Measurements from ENCODE around the gene TOM1L2.
"Not testable (repeated sequence)": the region's sequence is repeated elsewhere in the genome, so short reads cannot be mapped to it uniquely, and the experiment has no call there.

The TOM1L2 gene

GRCh38 chr17:17813055-17813724 is 159.0 kb downstream of the TOM1L2 start:
- Histone ChIP-seq H3K4me3 (ENCODE audit: low read length) (no peak overlapping the region), H2AFZ (ENCODE audit: low read depth, low read length) (no peak overlapping the region), H3K4me1 (ENCODE audit: insufficient read depth, low read length) (peaks cover 16% of the 10 kb centered on the region), H3K27me3 (ENCODE audit: insufficient read depth, low read length) (no peaks in the 10 kb centered on the region), H3K9me3 (ENCODE audit: low read length) (no peaks in the 10 kb centered on the region), H3K36me3 (ENCODE audit: insufficient read depth, low read length) (peaks cover 23% of the 10 kb centered on the region)

GRCh38 chr17:17812211-17813054 is 159.8 kb downstream of the TOM1L2 start:
- Histone ChIP-seq H3K36me3 (ENCODE audit: insufficient read depth, low read length) (peaks cover 27% of the 10 kb centered on the region), H3K4me1 (ENCODE audit: insufficient read depth, low read length) (peaks cover 16% of the 10 kb centered on the region), H3K9me3 (ENCODE audit: low read length) (no peaks in the 10 kb centered on the region)

GRCh38 chr17:17811381-17812210 is 160.6 kb downstream of the TOM1L2 start:
- Histone ChIP-seq H3K36me3 (ENCODE audit: insufficient read depth, low read length) (peaks cover 30% of the 10 kb centered on the region), H3K27me3 (ENCODE audit: insufficient read depth, low read length) (no peaks in the 10 kb centered on the region), H3K9me3 (ENCODE audit: low read length) (no peaks in the 10 kb centered on the region), H3K4me1 (ENCODE audit: insufficient read depth, low read length) (peaks cover 16% of the 10 kb centered on the region), H3K4me3 (ENCODE audit: low read length) (no peak overlapping the region), H2AFZ (ENCODE audit: low read depth, low read length) (no peak overlapping the region)

More at GRCh38 chr17:17812211-17813054, 159.8 kb downstream of the TOM1L2 start:
- H3K27me3 ChIP-seq (ENCODE audit: insufficient read depth, low read length), result no peaks in the 10 kb centered on the region
- H2AFZ ChIP-seq (ENCODE audit: low read depth, low read length), result no peak overlapping the region
- H3K4me3 ChIP-seq (ENCODE audit: low read length), result no peak overlapping the region

- Histone ChIP-seq H3K27me3 (ENCODE audit: insufficient read depth, low read length) (no peaks in the 10 kb centered on the region), H2AFZ (ENCODE audit: low read depth, low read length) (no peak overlapping the region), H3K9me3 (ENCODE audit: low read length) (no peaks in the 10 kb centered on the region), H3K36me3 (ENCODE audit: insufficient read depth, low read length) (peaks cover 37% of the 10 kb centered on the region), H3K4me1 (ENCODE audit: insufficient read depth, low read length) (peaks cover 16% of the 10 kb centered on the region), H3K4me3 (ENCODE audit: low read length) (no peak overlapping the region)
Observed at GRCh38 chr17:17810895-17811248, 161.3 kb downstream of the TOM1L2 start.

GRCh38 chr17:17810084-17810894 is 161.9 kb downstream of the TOM1L2 start:
- no peaks in the 10 kb centered on the region for H3K9me3 ChIP-seq (ENCODE audit: low read length)
- no peak overlapping the region for H2AFZ ChIP-seq (ENCODE audit: low read depth, low read length)
- H3K4me1 ChIP-seq (ENCODE audit: insufficient read depth, low read length), result peaks cover 16% of the 10 kb centered on the region
- H3K36me3 ChIP-seq (ENCODE audit: insufficient read depth, low read length), result peaks cover 43% of the 10 kb centered on the region
- H3K27me3 ChIP-seq (ENCODE audit: insufficient read depth, low read length), result no peaks in the 10 kb centered on the region
- H3K4me3 ChIP-seq (ENCODE audit: low read length), result no peak overlapping the region

- H3K4me3 ChIP-seq (ENCODE audit: low read length), result no peak overlapping the region
- H3K36me3 ChIP-seq (ENCODE audit: insufficient read depth, low read length), result peaks cover 46% of the 10 kb centered on the region
- H3K9me3 ChIP-seq (ENCODE audit: low read length), result no peaks in the 10 kb centered on the region
- no peaks in the 10 kb centered on the region for H3K27me3 ChIP-seq (ENCODE audit: insufficient read depth, low read length)
- H3K4me1 ChIP-seq (ENCODE audit: insufficient read depth, low read length), result peaks cover 16% of the 10 kb centered on the region
- H2AFZ ChIP-seq (ENCODE audit: low read depth, low read length), result no peak overlapping the region
Observed at GRCh38 chr17:17809531-17810083, 162.6 kb downstream of the TOM1L2 start.

- Histone ChIP-seq H3K4me1 (ENCODE audit: insufficient read depth, low read length) (peaks cover 16% of the 10 kb centered on the region), H3K36me3 (ENCODE audit: insufficient read depth, low read length) (peaks cover 53% of the 10 kb centered on the region), H3K27me3 (ENCODE audit: insufficient read depth, low read length) (no peaks in the 10 kb centered on the region), H3K4me3 (ENCODE audit: low read length) (no peak overlapping the region), H2AFZ (ENCODE audit: low read depth, low read length) (no peak overlapping the region), H3K9me3 (ENCODE audit: low read length) (no peaks in the 10 kb centered on the region)
Observed at GRCh38 chr17:17808706-17809432, 163.3 kb downstream of the TOM1L2 start.

GRCh38 chr17:17808200-17808599 is 164.0 kb downstream of the TOM1L2 start:
- Histone ChIP-seq H3K36me3 (ENCODE audit: insufficient read depth, low read length) (peaks cover 60% of the 10 kb centered on the region), H3K4me1 (ENCODE audit: insufficient read depth, low read length) (peaks cover 16% of the 10 kb centered on the region)
- H2AFZ ChIP-seq (ENCODE audit: low read depth, low read length); H3K4me3 ChIP-seq (ENCODE audit: low read length); H3K27me3 ChIP-seq (ENCODE audit: insufficient read depth, low read length); H3K9me3 ChIP-seq (ENCODE audit: low read length): not testable (repeated sequence)

GRCh38 chr17:17807440-17807839 is 164.8 kb downstream of the TOM1L2 start:
- Histone ChIP-seq H3K4me1 (ENCODE audit: insufficient read depth, low read length) (peaks cover 16% of the 10 kb centered on the region), H3K9me3 (ENCODE audit: low read length) (no peaks in the 10 kb centered on the region), H2AFZ (ENCODE audit: low read depth, low read length) (no peak overlapping the region), H3K4me3 (ENCODE audit: low read length) (no peak overlapping the region), H3K36me3 (ENCODE audit: insufficient read depth, low read length) (peaks cover 58% of the 10 kb centered on the region), H3K27me3 (ENCODE audit: insufficient read depth, low read length) (no peaks in the 10 kb centered on the region)

GRCh38 chr17:17806611-17807274 is 165.5 kb downstream of the TOM1L2 start:
- no peaks in the 10 kb centered on the region for H3K9me3 ChIP-seq (ENCODE audit: low read length)
- no peak overlapping the region for H2AFZ ChIP-seq (ENCODE audit: low read depth, low read length)
- peaks cover 10% of the 10 kb centered on the region for H3K4me1 ChIP-seq (ENCODE audit: insufficient read depth, low read length)
- H3K27me3 ChIP-seq (ENCODE audit: insufficient read depth, low read length), result no peaks in the 10 kb centered on the region
- peaks cover 63% of the 10 kb centered on the region for H3K36me3 ChIP-seq (ENCODE audit: insufficient read depth, low read length)
- H3K4me3 ChIP-seq (ENCODE audit: low read length), result no peak overlapping the region

- Histone ChIP-seq H3K4me1 (ENCODE audit: insufficient read depth, low read length) (peaks cover 5% of the 10 kb centered on the region), H3K9me3 (ENCODE audit: low read length) (no peaks in the 10 kb centered on the region), H2AFZ (ENCODE audit: low read depth, low read length) (no peak overlapping the region), H3K4me3 (ENCODE audit: low read length) (no peak overlapping the region), H3K27me3 (ENCODE audit: insufficient read depth, low read length) (no peaks in the 10 kb centered on the region), H3K36me3 (ENCODE audit: insufficient read depth, low read length) (peaks cover 70% of the 10 kb centered on the region)
Observed at GRCh38 chr17:17806035-17806434, 166.2 kb downstream of the TOM1L2 start.

Measured in neuron (in vitro differentiated cells).